ENCODE measurements around the gene SNTB2.

- TF ChIP-seq EZH2 (IDR thresholded peaks at IDR 0.05; ENCODE audit: low read length, missing control alignments): no peak
- peak; percentile 61 to 63 for TF ChIP-seq CTCF (conservative IDR thresholded peaks at IDR 0.05 in 1 of 2, IDR thresholded peaks at IDR 0.05 in 1 of 2; ENCODE audit: low read depth in 1 of 2, low read length in 2 of 2)
Measured at GRCh38 chr16:69310653-69311532, 123.9 kb downstream of the SNTB2 start, which contains the start of gene VPS4A.
